ENCODE measurements around the gene DSE.
A peak's percentile ranks its signal among the peaks of the same experiment; 100 is the strongest.
"Not testable (repeated sequence)": the region's sequence is repeated elsewhere in the genome, so short reads cannot be mapped to it uniquely, and the experiment has no call there.

The DSE gene

GRCh38 chr6:116370760-116371119, at the start of gene DSE:
Gene DSE, plus strand, starts transcription at chr6:116370947. Its CDS starts 28,304 bp downstream, at chr6:116399251.
- DNase-seq = no peak

DNA sequence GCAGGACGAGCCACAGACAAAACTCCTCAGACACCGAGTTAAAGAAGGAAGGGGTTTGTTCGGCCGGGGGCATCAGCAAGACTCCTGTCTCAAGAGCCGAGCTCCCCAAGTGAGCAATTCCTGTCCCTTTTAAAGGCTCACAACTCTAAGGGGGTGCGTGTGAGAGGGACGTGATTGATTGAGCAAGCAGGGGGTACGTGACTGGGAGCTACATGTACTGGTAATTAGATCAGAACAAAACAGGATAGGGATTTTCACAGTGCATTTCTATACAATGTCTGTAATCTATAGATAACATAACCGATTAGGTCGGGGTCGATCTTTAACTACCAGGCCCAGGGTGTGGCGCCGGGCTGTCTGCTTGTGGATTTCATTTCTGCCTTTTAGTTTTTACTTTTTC, 48.8 kb upstream of the DSE start:
- DNase-seq = not testable (repeated sequence)

- DNase-seq = no peak
These were observed 46.9 kb upstream of the DSE start for GRCh38 chr6:116323863-116324262.

DNA sequence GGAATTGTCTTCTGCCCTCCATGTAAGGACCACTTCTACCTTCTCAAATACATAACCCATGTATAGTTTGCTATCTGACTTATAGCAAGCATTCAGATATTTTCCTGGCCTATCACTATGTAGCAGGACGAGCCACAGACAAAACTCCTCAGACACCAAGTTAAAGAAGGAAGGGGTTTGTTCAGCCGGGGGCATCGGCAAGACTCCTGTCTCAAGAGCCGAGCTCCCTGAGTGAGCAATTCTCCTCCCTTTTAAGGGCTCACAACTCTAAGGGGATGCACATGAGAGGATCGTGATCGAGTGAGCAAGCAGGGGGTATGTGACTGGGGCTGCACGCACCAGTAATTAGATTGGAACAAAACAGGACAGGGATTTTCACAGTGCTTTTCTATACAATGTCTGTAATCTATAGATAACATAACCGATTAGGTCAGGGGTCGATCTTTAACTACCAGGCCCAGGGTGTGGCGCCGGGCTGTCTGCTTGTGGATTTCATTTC, 45.1 kb upstream of the DSE start:
- DNase-seq = not testable (repeated sequence)

DNA sequence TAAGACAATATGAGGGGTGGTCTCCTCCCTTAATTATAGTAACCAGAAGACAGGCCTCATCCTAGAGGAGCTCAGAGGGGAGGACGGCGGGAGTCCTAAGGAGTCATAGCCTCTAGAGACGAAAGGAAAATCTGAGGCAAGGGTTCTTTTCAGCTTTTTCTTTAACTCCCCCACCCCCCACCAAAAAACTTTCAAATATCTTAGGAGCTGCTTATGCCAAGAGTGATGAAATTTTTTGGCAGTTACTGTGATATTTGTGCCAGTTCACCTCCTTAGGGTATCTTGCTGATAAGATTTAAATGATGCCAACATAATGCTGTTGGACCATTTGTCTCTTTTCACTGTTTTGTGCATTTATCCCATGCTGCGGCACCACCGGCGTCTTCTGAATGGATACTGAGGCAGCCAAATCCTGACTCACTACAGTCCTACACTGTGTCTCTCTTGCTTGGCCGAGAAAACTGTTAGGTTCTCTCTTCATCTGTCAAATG, 44.5 kb upstream of the DSE start:
- DNase-seq = no peak

GRCh38 chr6:116326996-116327395, 43.8 kb upstream of the DSE start:
- DNase-seq = peak; percentile 21

DNA sequence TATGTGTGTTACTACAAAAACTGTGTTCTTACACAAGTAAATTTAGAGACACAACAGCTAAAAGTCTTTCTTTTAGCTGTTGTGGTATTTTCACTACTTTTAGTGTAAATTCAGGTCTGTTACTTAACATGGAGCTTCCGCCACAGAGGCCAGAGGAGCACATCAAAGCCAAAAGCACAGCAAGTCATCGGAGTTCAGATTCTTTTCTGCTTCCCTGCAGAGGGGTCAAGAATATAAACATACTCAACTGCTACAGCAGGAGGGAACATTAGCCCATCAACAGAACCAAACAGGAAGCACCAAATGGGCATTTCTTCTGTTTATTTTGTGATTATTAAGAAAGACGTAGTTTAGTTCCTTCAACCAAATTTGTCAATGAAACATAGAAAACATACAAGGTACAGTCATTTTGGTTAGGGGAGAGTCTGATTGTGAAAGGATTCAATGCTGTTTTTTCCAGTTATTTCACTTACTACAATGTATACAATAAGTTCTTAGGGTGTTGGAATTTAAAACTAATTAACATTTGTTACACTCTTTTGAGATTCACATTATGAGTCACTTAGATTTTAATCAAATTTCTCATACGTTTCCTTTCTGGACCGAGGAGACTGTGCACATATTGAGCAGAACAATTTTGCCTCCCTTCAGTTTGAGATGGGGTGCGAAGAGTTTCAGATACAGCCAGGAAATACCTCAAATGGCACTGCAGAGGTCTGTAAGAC, 42.8 kb upstream of the DSE start:
- no peak for DNase-seq

- DNase-seq = no peak
These were observed 42.2 kb upstream of the DSE start for GRCh38 chr6:116328528-116328903.

GRCh38 chr6:116329156-116329555, 41.6 kb upstream of the DSE start:
- DNase-seq = no peak

DNA sequence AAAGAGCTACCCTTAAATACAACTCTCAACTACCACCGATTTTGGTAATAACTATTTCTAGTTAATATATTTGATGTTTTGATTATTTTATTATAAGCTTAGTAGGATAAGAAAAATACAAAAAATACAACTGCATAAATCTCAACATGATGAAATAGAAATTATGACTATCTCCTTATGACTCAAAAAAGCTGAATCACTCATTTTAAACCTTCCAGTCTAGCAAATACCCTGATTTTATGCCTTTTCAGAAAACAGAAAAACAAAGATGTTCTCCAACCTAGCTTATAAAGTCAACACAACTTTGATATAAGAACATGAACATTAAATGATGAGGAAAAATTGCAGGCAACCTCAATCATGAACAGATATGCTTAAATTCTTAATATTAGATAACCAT, 40.2 kb upstream of the DSE start:
- DNase-seq = no peak

DNA sequence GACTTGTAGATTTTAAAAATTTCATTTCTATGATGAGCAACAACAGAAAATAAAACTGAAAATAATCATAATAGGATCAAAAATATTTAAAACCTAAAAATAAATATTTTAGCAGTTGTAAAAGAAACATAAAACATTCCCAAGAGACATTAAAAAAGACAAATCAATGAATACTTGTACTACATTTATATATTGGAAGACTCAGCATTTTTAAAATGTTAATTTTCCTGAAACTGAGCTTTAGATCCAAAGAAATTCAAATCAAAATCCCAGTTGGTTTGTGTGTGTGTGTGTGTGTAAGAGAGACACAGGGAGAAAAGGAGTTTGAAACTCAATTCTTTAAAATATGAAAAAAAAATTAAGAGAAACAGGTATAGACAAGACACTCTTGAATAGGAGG, 38.7 kb upstream of the DSE start:
- no peak for DNase-seq

DNA sequence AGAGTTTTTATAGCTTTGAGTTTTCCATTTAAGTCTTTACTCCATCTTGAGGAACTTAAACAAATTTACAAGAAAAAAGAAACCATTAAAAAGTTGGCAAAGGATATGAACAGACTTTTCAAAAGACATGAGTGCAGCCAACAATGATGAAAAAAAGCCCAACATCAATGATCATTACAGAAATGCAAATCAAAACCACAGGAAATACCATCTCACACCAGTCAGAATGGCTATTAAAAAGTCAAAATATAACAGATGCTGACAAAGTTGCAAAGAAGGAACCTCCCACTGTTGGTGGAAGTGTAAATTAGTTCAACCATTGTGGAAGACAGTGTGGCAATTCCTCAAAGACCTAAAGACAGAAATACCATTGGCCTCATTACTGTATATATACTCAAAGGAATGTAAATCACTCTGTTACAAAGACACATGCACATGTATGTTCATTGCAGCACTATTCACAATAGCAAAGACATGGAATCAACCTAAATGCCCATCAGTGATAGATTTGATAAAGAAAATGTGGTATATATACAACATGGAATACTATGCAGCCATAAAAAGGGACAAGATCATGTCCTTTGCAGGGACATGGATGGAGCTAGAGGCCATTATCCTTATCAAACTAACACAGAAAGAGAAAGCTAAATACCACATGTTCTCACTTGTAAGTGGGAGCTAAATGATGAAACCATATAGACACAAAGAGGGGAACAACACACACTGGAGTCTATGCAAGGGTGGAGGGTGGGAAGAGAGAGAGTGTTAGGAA, 35.9 kb upstream of the DSE start:
- not testable (repeated sequence) for DNase-seq

GRCh38 chr6:116335612-116336215, 35.0 kb upstream of the DSE start:
- DNase-seq = no peak

DNA sequence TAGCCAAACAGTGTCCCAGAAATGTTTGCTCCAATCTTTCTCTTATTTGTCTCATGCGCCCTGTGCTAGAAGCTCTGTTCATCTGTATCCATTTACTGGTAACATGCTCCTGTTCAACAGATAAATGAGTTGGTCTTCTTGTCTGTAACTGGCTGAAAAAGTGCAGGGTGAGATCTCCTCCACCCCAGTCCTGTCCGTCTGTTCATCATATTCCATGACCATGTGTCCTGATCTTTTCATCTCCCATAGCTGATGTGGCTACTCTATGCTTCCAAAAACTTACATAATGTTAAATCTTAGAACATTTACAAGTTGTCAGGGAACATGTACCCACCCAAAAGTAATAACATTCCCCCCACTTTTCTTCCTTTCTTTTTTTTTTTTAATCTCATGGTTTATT, 31.8 kb upstream of the DSE start:
- DNase-seq = no peak

GRCh38 chr6:116340625-116341024, 30.1 kb upstream of the DSE start:
- DNase-seq = not testable (repeated sequence)

DNA sequence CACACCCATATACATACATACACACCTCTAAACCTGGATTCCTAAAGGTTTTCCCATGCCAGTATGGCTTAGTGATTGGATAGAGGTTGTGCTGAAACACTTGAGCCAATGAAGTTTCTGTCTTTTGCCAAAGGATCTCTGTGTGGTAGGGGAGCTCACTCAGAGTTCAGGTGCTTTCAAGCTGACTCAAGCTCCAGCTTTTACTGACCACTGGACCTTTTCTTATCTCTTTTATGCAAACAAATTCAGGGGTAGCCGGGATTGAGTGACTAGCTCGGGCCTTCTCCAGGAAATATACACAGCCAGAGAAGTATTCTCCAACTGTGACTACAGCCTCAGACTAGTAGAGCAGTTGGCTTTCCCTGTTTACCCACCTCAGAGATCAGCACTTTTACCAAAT, 21.5 kb upstream of the DSE start:
- no peak for DNase-seq

GRCh38 chr6:116351101-116351500, 19.6 kb upstream of the DSE start:
- DNase-seq = no peak

DNA sequence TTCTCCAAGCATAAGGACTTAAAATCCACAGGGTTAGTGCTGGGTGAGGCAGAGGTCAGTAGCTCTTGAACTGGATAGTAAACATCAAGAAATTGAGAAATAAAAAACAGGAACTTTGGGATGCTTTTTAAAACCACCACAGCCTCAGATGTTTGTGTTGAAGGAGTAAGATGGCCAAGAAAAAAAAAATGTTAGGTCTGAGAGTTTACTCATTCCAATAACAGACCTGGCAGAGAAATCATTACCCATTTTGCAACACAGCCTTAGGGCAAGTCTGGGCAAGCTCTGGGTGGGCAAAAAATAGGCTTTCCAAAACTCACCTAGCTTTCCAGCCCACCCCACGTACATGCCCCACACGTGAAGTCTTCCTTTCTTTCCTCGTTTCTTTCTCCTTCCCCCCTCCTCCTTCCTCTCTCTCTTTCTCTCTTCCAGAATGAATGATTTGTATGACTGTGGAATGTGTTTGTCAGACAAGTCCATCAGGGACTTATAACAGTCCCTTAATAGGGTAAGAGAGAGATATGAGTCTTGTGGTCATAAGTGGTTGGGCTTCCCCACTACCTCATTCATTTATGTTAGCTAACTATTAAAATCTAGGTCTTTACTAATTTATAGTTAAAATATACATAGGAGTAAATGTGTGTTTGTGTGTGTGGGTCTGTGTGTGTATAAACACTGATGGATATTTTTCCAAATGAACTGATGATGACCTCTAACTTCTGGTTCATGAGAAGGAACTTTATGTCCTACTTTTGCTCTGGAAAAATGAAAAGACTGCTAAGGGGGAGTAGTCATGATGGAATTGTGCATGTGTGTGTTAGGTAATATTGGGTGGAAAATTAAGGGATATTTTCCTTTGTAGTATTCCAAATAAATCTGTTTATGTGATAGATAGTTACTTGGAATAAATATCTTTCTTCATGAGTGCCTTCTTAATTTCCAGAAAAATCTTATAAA, 18.0 kb upstream of the DSE start:
- no peak for DNase-seq

DNA sequence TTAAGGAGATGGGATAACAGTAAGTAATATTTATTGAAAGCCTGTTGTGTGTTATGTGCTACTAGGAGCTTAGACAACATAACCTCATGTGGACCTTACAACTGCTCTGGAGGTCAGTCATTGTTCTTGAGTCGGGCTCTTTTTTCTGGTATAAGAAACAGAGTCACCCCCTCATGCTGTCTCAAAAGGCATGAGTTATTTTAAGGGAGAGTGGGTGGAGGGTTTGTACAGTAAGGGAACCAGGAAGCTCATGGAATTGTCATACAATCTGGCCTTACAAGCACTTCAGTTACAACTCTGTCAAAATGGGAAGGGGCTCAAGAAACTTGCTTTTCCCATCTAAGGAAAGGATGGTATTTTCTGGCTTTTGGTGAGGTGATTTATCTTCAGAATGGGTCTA, 16.5 kb upstream of the DSE start:
- DNase-seq = no peak

DNA sequence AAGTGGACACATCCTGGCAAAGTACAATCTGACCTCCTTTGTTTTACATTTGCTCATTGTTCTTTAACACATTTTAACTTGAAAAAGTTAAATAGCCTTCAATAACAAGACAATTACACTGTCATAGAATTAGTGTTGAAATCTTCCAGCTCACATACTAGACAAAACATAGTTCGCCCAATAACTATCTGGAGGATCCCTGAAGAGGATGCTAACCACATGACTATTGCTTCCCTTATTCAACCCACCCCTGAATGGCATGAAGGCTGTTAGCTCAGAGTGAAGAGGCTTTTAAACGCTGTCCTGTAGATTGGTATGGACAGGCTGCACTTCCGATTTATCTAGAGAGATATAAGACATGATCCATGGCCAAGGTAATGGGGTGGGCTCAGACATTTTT, 15.0 kb upstream of the DSE start:
- DNase-seq = no peak

DNA sequence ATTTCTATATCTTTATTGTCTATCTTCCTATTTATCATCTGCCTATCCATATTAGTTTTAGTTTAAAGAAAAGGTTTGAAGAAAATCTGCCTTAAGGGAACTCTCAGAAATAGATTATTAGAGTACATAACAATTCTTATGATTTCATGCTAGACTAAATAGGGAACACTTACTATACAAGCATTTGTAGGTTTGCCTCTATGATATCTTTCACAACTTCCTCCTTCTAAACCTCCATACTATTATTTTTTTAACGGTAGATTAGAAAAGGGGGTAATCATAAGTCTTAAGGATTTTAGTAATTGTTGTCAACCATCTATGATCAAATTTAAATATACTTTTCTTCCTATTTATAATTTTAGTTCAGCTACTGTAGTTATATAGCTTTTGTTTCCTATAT, 11.6 kb upstream of the DSE start:
- DNase-seq = no peak

GRCh38 chr6:116359835-116360234, 10.9 kb upstream of the DSE start:
- no peak for DNase-seq

- DNase-seq = no peak
These were observed 8.5 kb upstream of the DSE start for GRCh38 chr6:116362276-116362675.
